GM12891 (cell line): ENCODE results near the gene DCC.

Source experiments
- DNase-seq: peaks from one replicate; pipeline ENCODE4 v3.0.0; 2011; ENCODE audit warnings: low spot score; ENCODE audit not compliant: insufficient read length
- FAIRE-seq: peaks from 2 replicates; lab custom pipeline; 2011; peaks lifted over from hg19 to GRCh38; lab: Jason Lieb, UNC
- PAX5 ChIP-seq: IDR thresholded peaks from 2 replicates; pipeline ENCODE4 v1.6.1; 2011; ENCODE audit warnings: low read length, moderate library complexity, mild to moderate bottlenecking; ENCODE audit not compliant: insufficient read depth, severe bottlenecking
- POLR2A ChIP-seq: IDR thresholded peaks from 2 replicates; pipeline ENCODE4 v1.6.1; 2011; ENCODE audit warnings: low read depth, low read length, control low read depth
- POLR2AphosphoS5 ChIP-seq: IDR thresholded peaks from 2 replicates; pipeline ENCODE4 v1.6.1; 2011; ENCODE audit warnings: low read depth, low read length, control low read depth
- POU2F2 ChIP-seq: IDR thresholded peaks from 2 replicates; pipeline ENCODE4 v1.6.1; 2011; ENCODE audit warnings: low read depth, mild to moderate bottlenecking, control low read depth, low read length, moderate library complexity
- SPI1 ChIP-seq: IDR thresholded peaks from 2 replicates; pipeline ENCODE4 v1.6.1; 2011; ENCODE audit warnings: low read depth, low read length, control low read depth
- TAF1 ChIP-seq: IDR thresholded peaks from 2 replicates; pipeline ENCODE4 v1.6.1; 2011; ENCODE audit warnings: low read depth, low read length, control low read depth

Gene DCC

DNA sequence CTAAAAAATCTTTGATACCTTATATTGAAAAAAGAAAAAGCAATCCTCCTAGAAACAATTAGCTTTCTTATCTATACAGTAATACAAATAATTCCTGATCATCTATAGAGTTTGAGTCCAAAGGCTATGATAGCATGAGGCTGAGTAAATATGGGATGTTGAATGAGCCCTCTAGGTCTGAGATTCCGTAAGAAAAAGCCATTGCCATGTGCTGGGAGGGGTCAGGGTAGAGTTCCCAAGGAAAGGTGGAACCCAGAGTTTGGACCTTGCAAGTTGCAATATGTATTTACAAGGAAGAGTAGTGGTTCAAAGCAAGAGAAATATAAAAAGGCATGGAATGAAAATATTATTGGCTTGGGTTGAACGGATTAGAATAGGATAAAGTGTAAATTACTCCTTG lies 178.1 kb downstream of the DCC start:
- no peak for FAIRE-seq
- DNase-seq = no peak
- TF ChIP-seq POLR2AphosphoS5 (no peak), POLR2A (no peak), POU2F2 (no peak), PAX5 (no peak), TAF1 (no peak), SPI1 (no peak)

DNA sequence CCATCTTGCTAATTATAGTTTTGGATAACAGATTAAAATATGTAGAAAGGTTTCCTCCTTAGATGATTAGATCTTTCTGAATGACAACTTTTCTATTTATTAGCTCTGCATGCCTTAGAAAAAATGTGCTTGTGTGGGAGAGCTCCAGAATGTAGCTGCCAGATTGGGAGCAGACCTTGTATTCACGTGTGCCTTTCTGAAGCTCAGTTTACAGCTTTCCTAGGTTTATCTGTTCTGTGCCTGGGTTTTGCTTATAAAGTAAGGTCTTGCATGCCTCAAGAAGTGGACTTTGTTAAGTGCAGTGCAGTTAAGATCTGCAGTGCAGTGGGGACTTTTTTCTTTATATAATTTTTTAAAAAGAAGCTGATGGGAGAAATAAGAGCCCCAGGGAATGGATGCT lies 179.0 kb downstream of the DCC start:
- no peak for DNase-seq
- FAIRE-seq = no peak
- no peak for TF ChIP-seq POU2F2
- no peak for TF ChIP-seq TAF1
- no peak for TF ChIP-seq PAX5
- TF ChIP-seq POLR2A = no peak
- no peak for TF ChIP-seq SPI1
- TF ChIP-seq POLR2AphosphoS5 = no peak

DNA sequence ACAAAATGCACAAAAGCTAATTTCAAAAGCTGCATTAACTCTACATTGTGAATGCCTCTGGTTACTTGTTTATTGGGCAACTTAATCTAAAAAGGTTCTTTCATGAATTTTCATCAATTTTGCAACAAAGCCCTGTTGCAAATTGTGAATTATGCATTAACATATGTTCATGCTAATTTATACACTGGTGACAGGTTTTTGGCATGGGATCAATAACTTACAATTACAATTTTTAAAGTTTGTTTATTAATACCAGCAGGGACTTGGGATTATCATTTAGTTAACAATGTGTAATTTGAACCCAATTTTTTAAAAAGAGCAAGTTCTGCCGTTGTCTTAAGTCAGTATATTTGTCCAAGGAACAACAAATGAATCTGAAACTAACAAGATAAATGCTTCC lies 183.6 kb downstream of the DCC start:
- DNase-seq = no peak
- FAIRE-seq = no peak
- TF ChIP-seq POLR2A (no peak), POU2F2 (no peak), PAX5 (no peak), TAF1 (no peak), SPI1 (no peak), POLR2AphosphoS5 (no peak)

DNA sequence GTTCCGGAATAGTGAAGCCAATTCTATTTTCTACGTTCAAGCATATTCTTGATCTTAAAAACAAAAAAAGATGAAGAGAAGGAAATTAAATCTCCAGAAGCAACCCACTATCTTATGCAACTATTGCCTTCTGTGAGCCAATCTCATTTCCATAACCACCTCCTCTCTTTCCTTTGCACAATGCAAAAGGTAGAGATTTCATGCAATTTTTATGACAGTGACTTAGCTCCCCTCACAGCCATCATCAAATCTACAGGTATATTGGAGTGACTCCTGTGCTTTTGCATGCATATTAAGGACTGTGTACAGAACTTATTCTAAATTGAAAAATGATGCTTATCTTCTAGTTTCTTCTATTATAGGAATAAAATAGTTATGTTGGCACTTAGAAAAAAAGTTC lies 191.8 kb downstream of the DCC start:
- FAIRE-seq = no peak
- TF ChIP-seq PAX5 (no peak), POLR2A (no peak), SPI1 (no peak), TAF1 (no peak), POLR2AphosphoS5 (no peak), POU2F2 (no peak)
- no peak for DNase-seq

DNA sequence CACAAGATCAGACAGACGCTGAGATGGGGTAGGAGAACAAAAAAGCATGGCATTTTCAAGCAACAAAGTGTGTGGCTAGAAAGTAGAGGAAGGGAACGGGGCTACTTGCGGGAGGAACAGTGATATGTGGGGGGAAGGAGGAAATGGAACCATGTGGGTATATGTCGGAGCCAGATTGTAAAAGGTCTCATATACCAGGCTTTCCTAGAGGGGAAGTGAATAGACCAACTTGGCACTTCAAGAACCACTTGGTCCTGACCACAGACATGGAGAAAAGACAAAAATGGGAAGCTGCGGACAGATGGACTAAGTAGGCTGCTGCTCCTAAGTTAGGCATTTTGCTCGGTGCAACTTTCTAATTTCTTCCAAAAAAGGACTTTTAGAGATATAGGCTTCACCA lies 196.0 kb downstream of the DCC start:
- FAIRE-seq = no peak
- no peak for DNase-seq
- TF ChIP-seq POLR2AphosphoS5 = no peak
- no peak for TF ChIP-seq POU2F2
- TF ChIP-seq TAF1 = no peak
- TF ChIP-seq PAX5 = no peak
- TF ChIP-seq POLR2A = no peak
- TF ChIP-seq SPI1 = no peak

DNA sequence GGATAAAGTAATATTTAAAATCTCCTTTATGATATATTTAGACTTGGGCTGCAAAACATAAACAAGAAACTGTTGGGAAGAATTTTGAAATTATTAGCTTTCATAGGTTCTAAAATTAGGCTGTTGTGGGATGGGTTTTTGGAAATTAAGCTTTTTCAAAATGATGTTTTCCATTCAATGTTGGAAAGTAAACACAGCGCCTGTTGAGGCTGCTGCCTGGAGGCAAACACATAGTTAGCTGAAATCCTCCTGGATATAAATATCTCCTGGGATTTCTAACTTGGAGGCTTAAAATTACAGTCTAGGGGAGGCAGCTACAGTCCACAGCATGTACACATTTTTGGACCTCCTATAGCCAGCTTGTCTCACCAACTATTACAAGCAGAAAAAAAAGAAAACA lies 197.3 kb downstream of the DCC start:
- no peak for FAIRE-seq
- no peak for DNase-seq
- TF ChIP-seq POU2F2 (no peak), POLR2A (no peak), PAX5 (no peak), POLR2AphosphoS5 (no peak), TAF1 (no peak), SPI1 (no peak)

DNA sequence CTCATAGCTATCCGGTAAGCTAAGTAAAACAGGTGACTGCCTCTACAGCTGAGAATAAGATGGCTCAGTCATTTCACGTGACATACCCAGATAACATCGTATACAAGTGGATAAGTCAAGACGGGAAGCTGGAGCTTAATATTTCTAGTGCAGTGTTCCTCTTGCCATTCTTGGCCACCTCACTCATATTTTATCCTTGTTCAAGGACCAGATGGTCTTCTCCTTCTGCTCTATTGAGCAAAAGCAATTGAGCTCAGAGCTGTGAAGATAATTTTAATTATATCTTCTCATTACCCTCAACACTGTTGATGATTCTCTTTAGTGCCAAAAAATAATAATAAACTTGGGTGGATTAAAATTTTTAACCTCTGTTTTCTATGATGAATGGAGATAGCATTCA lies 201.1 kb downstream of the DCC start:
- no peak for DNase-seq
- TF ChIP-seq SPI1 (no peak), POLR2A (no peak), POLR2AphosphoS5 (no peak), POU2F2 (no peak), TAF1 (no peak), PAX5 (no peak)
- FAIRE-seq = no peak

DNA sequence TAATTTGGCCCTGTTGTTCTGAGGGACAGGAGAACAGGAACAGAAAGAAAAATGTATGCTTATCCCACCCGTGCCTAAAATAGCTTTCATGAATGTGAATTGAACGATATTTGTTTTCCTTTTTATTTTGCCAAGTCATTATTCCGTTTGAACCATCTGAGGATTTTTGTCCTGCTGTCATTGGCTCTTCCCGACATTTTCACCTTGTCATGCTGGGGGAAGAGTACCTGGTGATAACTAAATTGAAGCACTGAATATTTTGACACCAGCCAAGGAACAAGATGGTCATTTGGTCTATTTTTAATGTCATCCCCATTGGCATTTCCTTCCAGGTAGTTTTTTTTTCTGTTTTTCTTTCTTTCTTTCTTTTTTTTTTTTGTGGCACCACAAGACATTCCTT lies 204.1 kb downstream of the DCC start:
- DNase-seq = no peak
- no peak for FAIRE-seq
- no peak for TF ChIP-seq POU2F2
- TF ChIP-seq TAF1 = no peak
- no peak for TF ChIP-seq PAX5
- TF ChIP-seq POLR2AphosphoS5 = no peak
- TF ChIP-seq POLR2A = no peak
- TF ChIP-seq SPI1 = no peak

DNA sequence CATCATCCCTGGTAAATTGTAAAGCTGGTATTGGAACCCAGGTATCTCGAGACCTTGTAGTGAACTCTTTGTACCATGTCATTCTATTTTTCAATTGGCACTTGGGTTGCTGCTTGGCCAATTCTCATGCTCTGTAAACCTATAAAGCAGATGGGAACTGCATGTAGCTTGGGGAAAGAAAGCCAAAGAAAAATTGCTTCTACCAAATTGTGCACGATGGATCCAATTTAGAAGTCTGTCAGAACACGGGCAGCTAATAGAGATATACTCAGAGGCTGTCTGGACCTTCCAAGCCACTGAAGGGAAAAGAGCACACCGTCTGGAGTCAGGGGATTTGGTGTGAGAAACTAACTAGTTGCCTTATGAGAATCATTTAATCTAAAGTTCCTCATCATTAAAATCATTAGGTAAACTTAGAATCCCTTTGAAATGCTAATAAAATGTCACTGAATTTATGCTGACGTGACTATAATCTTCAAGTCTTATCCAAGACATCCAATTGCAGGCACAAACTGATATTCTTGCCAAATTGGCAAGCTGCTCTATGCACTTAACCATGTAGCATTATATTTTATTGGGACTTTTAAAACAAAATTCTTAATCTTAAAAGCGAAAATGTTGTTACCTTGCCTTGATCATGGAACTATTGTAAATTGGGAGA lies 206.8 kb downstream of the DCC start:
- no peak for FAIRE-seq
- TF ChIP-seq POU2F2 = no peak
- no peak for TF ChIP-seq SPI1
- no peak for TF ChIP-seq TAF1
- TF ChIP-seq PAX5 = no peak
- no peak for TF ChIP-seq POLR2A
- no peak for TF ChIP-seq POLR2AphosphoS5
- DNase-seq = no peak

DNA sequence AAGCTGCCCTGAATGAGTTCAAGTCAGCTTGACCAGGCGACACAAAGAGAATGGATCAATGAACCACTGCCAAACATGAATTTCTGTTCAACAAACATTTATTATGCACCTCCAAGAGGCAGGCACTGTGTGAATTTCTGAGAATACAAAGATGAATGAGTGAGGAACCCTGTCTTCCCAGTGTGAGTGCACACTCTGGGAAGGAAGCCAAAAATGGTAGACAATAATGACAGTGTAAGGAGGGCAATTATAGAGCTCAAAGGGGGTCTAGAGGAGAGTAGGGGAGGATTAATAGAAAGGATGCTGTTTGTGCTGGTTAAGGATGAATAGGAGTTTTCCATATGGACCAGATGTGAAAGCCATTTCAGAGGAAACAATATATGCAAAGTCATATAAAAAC lies 213.4 kb downstream of the DCC start:
- no peak for FAIRE-seq
- DNase-seq = no peak
- TF ChIP-seq SPI1 = no peak
- no peak for TF ChIP-seq POU2F2
- no peak for TF ChIP-seq PAX5
- TF ChIP-seq POLR2A = no peak
- TF ChIP-seq TAF1 = no peak
- TF ChIP-seq POLR2AphosphoS5 = no peak

DNA sequence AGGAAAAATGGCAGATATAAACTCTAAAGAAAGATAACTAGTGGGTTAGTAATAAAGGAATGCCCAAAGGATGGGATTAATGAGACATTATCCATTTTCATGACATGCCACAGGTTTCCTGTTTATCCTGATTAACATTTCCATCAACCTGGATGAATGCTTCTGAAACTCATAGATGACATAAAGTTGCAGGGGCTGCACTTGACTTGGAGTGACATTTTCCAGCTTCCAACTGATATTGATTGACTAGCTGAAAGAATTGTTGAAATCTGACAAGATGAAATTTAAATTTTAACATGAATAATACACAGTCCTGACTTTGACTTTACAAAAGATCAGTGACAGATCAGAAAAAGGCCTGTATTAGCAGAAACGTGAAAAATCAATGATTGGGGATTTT lies 214.2 kb downstream of the DCC start:
- no peak for TF ChIP-seq POLR2A
- no peak for TF ChIP-seq PAX5
- no peak for TF ChIP-seq SPI1
- no peak for TF ChIP-seq TAF1
- no peak for TF ChIP-seq POU2F2
- no peak for TF ChIP-seq POLR2AphosphoS5
- DNase-seq (no peak), FAIRE-seq (no peak)
